NB4 (cell line): ENCODE data around the gene MGLL.

Source experiments
- CTCF ChIP-seq: IDR thresholded peaks from one replicate; pipeline ENCODE4 v1.5.1; 2012; ENCODE audit warnings: low read depth, low read length
- POLR2A ChIP-seq: IDR thresholded peaks from 2 replicates; pipeline ENCODE4 v1.6.1; 2011; ENCODE audit warnings: mild to moderate bottlenecking; ENCODE audit not compliant: insufficient read length; ENCODE audit errors: extremely low read depth
- TF ChIP-seq, protein P1 (sequence below): IDR thresholded peaks from 2 replicates; pipeline ENCODE4 v1.6.1; 2011; ENCODE audit warnings: low read depth, low read length

DNA sequence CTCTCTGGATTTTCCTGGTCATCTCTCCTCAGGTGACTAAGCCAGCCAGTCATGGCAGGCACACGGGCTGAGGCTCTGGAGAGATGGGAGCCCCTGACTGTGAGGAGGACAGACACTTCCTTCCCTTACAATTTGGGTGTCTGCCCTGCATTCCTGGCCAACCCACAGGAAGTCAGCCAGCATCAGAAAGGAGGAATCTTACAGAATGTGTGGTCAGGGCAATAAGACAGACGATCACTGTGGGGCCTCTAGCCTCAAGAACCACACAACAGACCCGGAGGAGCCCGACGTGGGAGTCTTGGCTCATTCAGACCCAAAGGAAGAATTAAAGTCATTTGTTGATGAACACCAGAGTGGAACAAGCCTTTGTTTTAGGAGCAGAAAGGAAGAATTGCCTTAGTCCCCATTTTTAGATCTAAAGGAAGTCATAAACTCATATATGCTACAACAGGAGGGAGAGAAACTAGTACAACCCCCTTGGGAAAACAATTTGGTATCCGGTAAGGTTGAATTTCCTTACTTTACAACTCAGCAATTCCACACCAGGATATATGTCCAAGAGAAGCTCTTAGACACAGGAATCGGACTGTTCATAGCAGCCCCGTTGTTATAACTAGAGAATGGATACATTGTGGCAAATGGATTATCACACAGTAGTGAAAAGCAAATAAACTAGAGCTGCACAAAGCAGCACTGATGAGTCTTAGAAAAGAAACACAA lies 87.4 kb downstream of the MGLL start:
- TF ChIP-seq CTCF, result no peak
- TF ChIP-seq POLR2A, result no peak
- TF ChIP-seq, protein P1, sequence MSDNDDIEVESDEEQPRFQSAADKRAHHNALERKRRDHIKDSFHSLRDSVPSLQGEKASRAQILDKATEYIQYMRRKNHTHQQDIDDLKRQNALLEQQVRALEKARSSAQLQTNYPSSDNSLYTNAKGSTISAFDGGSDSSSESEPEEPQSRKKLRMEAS, result no peak
